Ovary (tissue), 3 donors: ENCODE results near the gene NXF1.

ENCODE experiments used
- CTCF ChIP-seq, 3 donors: fragments of 450-650 bp in 2 of 3; fragments of 200-600 bp in 1 of 3; IDR thresholded peaks; one replicate each; pipeline versions ENCODE4 v1.5.1 to v1.8.0; 2016 to 2022; ENCODE audit warnings: antibody characterized with exemption in 3 of 3, mild to moderate bottlenecking in 1 of 3
- POLR2A ChIP-seq: fragments of 450-650 bp; IDR thresholded peaks from one replicate; pipeline ENCODE4 v1.6.1; 2017; ENCODE audit warnings: antibody characterized with exemption, mild to moderate bottlenecking, moderate library complexity
- donor health status: DM: no; HTN: no; CAD: no.

GRCh38 chr11:62854013-62854824 is 49.0 kb upstream of the NXF1 start:
- no peak for TF ChIP-seq POLR2A
- no peak for TF ChIP-seq CTCF (IDR thresholded peaks at IDR 0.05)
